SK-N-SH (cell line): ENCODE measurements around the gene PABPN1L.

ENCODE experiments used
- CTCF ChIP-seq: fragments of 200-600 bp; sonication (generic); IDR thresholded peaks from 2 replicates; pipeline ENCODE4 v1.6.1; 2017; ENCODE audit warnings: antibody characterized with exemption, mild to moderate bottlenecking, moderate library complexity
- EP300 ChIP-seq, 2 experiments: IDR thresholded peaks; 2 replicates each; pipeline versions ENCODE4 v1.4.0 to v1.6.1; 2012; ENCODE audit warnings: borderline replicate concordance in 1 of 2, low read depth in 1 of 2, low read length in 1 of 2
- FOXM1 ChIP-seq: IDR thresholded peaks from 2 replicates; pipeline ENCODE4 v1.4.0; 2012; ENCODE audit warnings: low read depth, mild to moderate bottlenecking
- IRF3 ChIP-seq: fragments of 150-350 bp; IDR thresholded peaks from 2 replicates; pipeline ENCODE4 v1.6.1; 2016; ENCODE audit warnings: mild to moderate bottlenecking, low read depth, low read length
- JUND ChIP-seq: IDR thresholded peaks from 2 replicates; pipeline ENCODE4 v1.4.0; 2012
- MAX ChIP-seq: IDR thresholded peaks from 2 replicates; pipeline ENCODE4 v1.4.0; 2012; ENCODE audit warnings: low read depth
- NFIC ChIP-seq: IDR thresholded peaks from 2 replicates; pipeline ENCODE4 v1.4.0; 2012; ENCODE audit warnings: borderline replicate concordance
- POLR2AphosphoS5 ChIP-seq: IDR thresholded peaks from 2 replicates; pipeline ENCODE4 v1.6.1; 2012; ENCODE audit warnings: low read depth, low read length
- RAD21 ChIP-seq: IDR thresholded peaks from 2 replicates; pipeline ENCODE4 v1.6.1; 2012; ENCODE audit warnings: mild to moderate bottlenecking, low read length
- RCOR1 ChIP-seq: fragments of 150-350 bp; IDR thresholded peaks from 2 replicates; pipeline ENCODE4 v1.6.1; 2017; ENCODE audit warnings: antibody characterized with exemption, low read length
- REST ChIP-seq: IDR thresholded peaks from 2 replicates; pipeline ENCODE4 v1.6.1; 2012; ENCODE audit warnings: mild to moderate bottlenecking, low read depth, low read length, moderate library complexity
- RXRA ChIP-seq: IDR thresholded peaks from 2 replicates; pipeline ENCODE4 v1.4.0; 2012; ENCODE audit warnings: low read depth, mild to moderate bottlenecking, borderline replicate concordance

- no peak for TF ChIP-seq NFIC
- TF ChIP-seq RXRA: no peak
- TF ChIP-seq JUND: no peak
- no peak for TF ChIP-seq CTCF
- no peak for TF ChIP-seq POLR2AphosphoS5
- TF ChIP-seq REST: no peak
- no peak for TF ChIP-seq FOXM1
- no peak for TF ChIP-seq RAD21
- no peak for TF ChIP-seq MAX
- no peak for TF ChIP-seq IRF3
- TF ChIP-seq RCOR1: no peak
- TF ChIP-seq EP300 (IDR thresholded peaks at IDR 0.05; ENCODE audit: borderline replicate concordance in 1 of 2, low read depth in 1 of 2, low read length in 1 of 2): no peak
These were observed 40.2 kb upstream of the PABPN1L start for GRCh38 chr16:88906535-88907105.
